Ishikawa (cell line): ENCODE data around the gene PPIA.

Experiments used
- CEBPB ChIP-seq: IDR thresholded peaks from 2 replicates; pipeline ENCODE4 v1.6.1; 2012
- CREB1 ChIP-seq: IDR thresholded peaks from 2 replicates; pipeline ENCODE4 v1.6.1; 2012; ENCODE audit warnings: low read depth
- EP300 ChIP-seq: IDR thresholded peaks from 2 replicates; pipeline ENCODE4 v1.6.1; 2012; ENCODE audit warnings: borderline replicate concordance
- RAD21 ChIP-seq: IDR thresholded peaks from 2 replicates; pipeline ENCODE4 v1.6.1; 2012; ENCODE audit warnings: low read depth
- TAF1 ChIP-seq: IDR thresholded peaks from 2 replicates; pipeline ENCODE4 v1.6.1; 2012; ENCODE audit warnings: low read depth, mild to moderate bottlenecking
- TCF12 ChIP-seq: IDR thresholded peaks from 2 replicates; pipeline ENCODE4 v1.6.1; 2012; ENCODE audit warnings: low read depth
- TEAD4 ChIP-seq: IDR thresholded peaks from 2 replicates; pipeline ENCODE4 v1.6.1; 2012
- USF1 ChIP-seq: IDR thresholded peaks from 2 replicates; pipeline ENCODE4 v1.6.1; 2012
- YY1 ChIP-seq: IDR thresholded peaks from 2 replicates; pipeline ENCODE4 v1.6.1; 2012; ENCODE audit warnings: low read depth
- ZBTB7A ChIP-seq: IDR thresholded peaks from 2 replicates; pipeline ENCODE4 v1.6.1; 2012; ENCODE audit warnings: low read depth
- TF ChIP-seq, protein P1 (sequence below): IDR thresholded peaks from 2 replicates; pipeline ENCODE4 v1.6.1; 2012

DNA sequence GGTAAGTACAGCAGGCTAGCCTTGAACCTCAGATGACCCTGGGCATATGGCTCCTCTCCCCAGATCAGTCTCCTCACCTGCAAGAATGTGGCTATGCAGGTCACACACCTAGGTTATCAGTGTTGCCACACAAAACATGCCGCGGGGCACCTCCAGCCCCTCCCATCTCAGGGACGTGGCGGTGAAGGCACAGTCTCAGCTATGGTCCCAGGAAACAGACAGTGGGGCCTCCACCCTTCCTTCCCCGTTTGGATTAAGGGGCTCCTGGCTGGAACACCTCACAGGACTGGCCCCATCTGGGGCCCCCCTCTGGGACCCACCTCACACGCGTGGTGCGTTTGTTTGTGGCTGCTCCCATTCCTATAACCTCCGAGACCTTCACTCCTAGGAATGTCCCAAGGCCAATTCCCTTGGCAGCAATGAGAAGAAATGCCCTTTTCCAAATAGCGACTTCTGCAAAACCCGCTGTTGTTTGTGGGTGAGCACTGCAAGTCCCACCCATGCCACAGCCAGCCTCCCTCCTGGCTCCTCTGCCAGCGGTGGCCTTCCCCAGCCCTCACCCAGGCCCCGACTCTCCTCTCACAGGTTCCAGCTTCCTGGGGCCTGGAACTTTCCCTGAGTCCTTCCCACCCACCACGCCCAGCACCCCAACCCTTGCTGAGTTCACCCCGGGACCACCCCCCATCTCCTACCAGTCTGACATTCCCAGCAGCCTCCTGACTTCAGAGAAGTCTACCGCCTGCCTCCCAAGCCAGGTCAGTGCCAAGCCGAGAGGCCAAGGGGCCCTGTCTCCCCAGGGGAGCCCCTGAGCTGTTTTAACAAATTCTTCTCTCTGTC lies 30.7 kb upstream of the PPIA start:
- no peak for TF ChIP-seq EP300
- no peak for TF ChIP-seq CEBPB
- no peak for TF ChIP-seq TCF12
- TF ChIP-seq RAD21: no peak
- no peak for TF ChIP-seq ZBTB7A
- TF ChIP-seq TAF1: no peak
- no peak for TF ChIP-seq YY1
- TF ChIP-seq, protein P1, sequence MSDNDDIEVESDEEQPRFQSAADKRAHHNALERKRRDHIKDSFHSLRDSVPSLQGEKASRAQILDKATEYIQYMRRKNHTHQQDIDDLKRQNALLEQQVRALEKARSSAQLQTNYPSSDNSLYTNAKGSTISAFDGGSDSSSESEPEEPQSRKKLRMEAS: no peak
- no peak for TF ChIP-seq TEAD4
- no peak for TF ChIP-seq USF1
- no peak for TF ChIP-seq CREB1
